Breast epithelium (tissue), 3 donors: ENCODE results near the gene FNIP2.

Experiments used
- POLR2A ChIP-seq: fragments of 450-650 bp; IDR thresholded peaks from one replicate; pipeline ENCODE4 v1.6.1; 2016; ENCODE audit warnings: antibody characterized with exemption, mild to moderate bottlenecking, moderate library complexity
- TF ChIP-seq, protein P1 (sequence below), 3 donors: fragments of 450-650 bp; IDR thresholded peaks; one replicate each; pipeline ENCODE4 v1.5.1; 2016 to 2017; ENCODE audit warnings: antibody characterized with exemption in 3 of 3, mild to moderate bottlenecking in 3 of 3, moderate library complexity in 3 of 3

DNA sequence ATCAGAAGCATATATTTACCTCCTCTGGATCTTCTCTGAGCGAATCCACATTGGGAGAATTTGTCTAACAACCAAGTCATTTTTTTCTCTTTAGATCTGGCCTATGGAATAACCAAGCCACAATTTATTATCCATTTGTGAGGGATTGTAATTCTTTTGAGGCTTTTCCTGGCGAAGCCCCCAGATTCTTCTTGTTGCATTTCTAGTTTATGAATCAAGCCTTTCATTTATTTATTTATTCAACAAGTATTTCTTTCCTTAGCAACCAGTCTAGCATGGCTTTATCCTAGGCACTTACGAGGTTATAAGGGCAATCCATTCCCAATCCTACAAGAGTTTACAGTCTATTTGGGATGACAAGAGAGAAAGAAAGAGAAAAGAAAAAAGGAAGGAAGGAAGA, 18.4 kb upstream of the FNIP2 start:
- no peak for TF ChIP-seq POLR2A
- TF ChIP-seq, protein P1, sequence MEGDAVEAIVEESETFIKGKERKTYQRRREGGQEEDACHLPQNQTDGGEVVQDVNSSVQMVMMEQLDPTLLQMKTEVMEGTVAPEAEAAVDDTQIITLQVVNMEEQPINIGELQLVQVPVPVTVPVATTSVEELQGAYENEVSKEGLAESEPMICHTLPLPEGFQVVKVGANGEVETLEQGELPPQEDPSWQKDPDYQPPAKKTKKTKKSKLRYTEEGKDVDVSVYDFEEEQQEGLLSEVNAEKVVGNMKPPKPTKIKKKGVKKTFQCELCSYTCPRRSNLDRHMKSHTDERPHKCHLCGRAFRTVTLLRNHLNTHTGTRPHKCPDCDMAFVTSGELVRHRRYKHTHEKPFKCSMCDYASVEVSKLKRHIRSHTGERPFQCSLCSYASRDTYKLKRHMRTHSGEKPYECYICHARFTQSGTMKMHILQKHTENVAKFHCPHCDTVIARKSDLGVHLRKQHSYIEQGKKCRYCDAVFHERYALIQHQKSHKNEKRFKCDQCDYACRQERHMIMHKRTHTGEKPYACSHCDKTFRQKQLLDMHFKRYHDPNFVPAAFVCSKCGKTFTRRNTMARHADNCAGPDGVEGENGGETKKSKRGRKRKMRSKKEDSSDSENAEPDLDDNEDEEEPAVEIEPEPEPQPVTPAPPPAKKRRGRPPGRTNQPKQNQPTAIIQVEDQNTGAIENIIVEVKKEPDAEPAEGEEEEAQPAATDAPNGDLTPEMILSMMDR (IDR thresholded peaks at IDR 0.05), result no peak
